GM12892 (cell line): Measurements from ENCODE around the gene SMC2.

Source experiments
- DNase-seq: peaks from one replicate; pipeline ENCODE4 v3.0.0; 2011; ENCODE audit not compliant: insufficient read length
- FAIRE-seq: peaks from 2 replicates; lab custom pipeline; 2011; peaks lifted over from hg19 to GRCh38; lab: Jason Lieb, UNC
- POLR2A ChIP-seq: IDR thresholded peaks from 2 replicates; pipeline ENCODE4 v1.6.1; 2011; ENCODE audit warnings: low read depth, low read length, control low read depth
- POLR2AphosphoS5 ChIP-seq: IDR thresholded peaks from 2 replicates; pipeline ENCODE4 v1.6.1; 2011; ENCODE audit warnings: low read depth, low read length, control low read depth
- TAF1 ChIP-seq: IDR thresholded peaks from 2 replicates; pipeline ENCODE4 v1.6.1; 2011; ENCODE audit warnings: low read depth, mild to moderate bottlenecking, control low read depth, low read length, borderline replicate concordance

SMC2 gene

DNA sequence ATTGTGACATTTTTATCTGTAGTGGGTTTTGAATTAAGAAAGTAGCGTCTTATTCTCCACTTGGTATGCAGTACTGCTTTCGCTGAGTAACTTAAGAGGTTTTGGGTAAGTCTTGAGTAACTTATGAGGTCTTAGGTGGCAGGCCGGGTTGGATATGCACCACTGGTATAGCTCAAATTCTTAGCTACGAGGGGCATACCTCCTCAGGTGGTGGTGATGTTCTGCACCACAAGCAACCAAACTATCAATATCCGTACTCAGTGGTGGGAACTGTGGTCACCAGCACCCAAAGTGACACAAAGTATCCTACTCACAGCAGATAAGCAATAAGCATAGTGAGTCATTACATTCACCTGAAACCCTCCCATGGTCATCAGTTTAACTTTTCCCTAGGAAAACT is 13.7 kb downstream of the SMC2 start:
- no peak for FAIRE-seq
- TF ChIP-seq POLR2AphosphoS5 = no peak
- no peak for TF ChIP-seq TAF1
- TF ChIP-seq POLR2A = no peak
- DNase-seq = no peak

DNA sequence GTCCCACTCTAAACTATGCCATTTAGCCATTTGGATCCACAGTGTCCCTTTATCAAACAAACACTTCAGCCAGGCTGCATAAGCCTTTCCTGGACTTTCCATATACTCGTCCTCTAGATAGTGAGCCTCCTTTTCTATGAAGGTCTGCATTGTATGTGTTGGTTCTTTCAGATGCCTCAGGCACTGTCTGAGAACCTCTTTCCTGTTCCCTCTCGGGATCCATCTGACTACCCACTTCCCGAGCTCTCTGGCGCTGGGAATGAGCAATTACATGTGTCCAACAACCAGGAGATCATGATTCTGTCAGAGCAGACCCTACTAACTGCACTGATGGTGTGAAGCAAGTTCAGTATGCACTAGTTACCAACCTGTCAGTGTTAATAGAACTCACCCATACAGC is 14.2 kb downstream of the SMC2 start:
- FAIRE-seq (no peak), DNase-seq (no peak)
- TF ChIP-seq POLR2A = no peak
- TF ChIP-seq POLR2AphosphoS5 = no peak
- no peak for TF ChIP-seq TAF1

DNA sequence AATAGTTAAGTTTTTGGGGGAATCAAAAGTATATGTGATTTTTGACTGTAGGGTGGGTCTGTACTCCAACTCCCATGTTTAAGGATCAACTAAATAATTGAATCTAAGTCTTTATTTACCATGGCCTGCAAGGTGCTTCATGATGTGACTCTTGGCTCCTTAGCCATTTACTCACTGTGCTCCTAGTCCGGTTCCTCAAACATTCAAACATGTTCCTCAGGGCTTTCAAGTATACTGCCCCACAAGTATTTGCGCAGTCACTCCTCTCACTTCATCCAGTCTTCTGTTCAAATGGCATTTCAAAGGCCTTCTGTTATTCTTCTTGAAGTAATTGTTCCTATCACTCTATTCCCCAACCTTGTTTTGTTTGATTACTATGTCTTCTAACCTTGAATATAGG is 16.4 kb downstream of the SMC2 start:
- TF ChIP-seq POLR2AphosphoS5 (no peak), TAF1 (no peak), POLR2A (no peak)
- no peak for FAIRE-seq
- DNase-seq = no peak

DNA sequence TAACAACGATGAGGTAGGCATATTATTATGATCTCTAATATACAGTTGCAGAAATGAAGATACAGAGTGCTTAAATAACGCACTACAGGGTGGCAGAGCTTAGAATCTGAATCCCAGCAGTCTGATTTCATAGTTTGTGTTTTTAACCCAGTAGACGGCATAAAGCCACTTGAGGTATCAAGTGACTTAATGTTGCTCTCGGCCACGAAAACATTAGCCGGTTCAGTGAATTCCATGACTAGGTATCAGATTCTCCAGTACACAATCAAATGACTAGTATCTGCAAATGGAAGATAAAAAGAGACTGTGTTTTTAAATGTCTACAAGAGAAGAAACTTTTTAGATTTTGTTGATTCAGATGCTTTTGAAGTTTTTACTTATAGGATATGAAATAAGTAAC is 24.8 kb downstream of the SMC2 start:
- FAIRE-seq = no peak
- TF ChIP-seq TAF1 (no peak), POLR2AphosphoS5 (no peak), POLR2A (no peak)
- DNase-seq = no peak

DNA sequence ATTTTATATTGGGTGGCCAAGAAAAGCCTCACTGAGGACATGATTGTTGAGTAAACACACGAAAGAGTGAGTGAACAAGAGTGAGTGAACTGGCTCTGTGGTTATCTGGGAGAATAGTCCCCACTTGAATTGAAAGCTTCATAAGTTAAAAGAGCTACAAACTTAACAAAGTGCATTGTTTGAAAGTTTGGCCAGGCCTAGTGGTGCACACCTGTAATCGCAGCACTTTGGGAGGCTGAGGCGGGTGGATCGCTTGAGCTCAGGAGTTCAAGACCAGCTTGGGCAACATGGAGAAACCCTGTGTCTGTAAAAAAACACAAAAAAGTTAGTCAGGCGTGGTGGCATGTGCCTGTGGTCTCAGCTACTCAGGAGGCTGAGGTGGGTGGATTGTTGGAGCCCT is 26.9 kb downstream of the SMC2 start:
- FAIRE-seq (no peak), DNase-seq (no peak)

DNA sequence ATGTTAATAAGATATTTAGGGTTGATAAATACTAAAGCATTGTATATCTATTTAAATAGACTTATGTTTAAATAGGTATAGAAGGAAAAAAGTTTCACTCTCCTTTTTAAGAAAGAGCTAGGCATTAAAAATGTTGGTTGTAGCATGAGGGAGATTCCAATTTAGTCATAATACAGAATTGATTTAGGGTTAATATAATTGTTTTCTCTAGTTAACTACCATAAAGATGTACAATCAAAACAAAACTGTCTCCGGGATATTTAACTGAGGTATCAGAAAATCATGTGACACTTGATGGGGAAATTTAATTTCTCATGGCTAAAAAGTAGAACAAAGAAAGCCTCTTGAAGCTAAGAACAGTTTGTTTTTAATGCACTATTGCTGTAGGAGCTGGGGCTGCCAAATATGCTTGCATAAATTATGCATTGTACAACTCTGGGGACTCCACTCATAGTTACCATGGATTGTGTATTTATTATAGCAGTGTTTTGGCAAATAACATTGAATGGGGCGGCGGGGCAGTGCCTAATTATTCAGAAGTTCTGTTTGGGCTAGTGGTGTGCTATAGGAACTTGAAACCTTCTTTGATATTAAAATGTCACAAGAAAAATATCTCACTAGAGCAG is 44.2 kb downstream of the SMC2 start:
- FAIRE-seq = no peak
- no peak for TF ChIP-seq POLR2AphosphoS5
- no peak for TF ChIP-seq POLR2A
- no peak for TF ChIP-seq TAF1
- no peak for DNase-seq

More for the DNA sequence above, 26.9 kb downstream of the SMC2 start:
- TF ChIP-seq POLR2AphosphoS5 (no peak), POLR2A (no peak), TAF1 (no peak)

DNA sequence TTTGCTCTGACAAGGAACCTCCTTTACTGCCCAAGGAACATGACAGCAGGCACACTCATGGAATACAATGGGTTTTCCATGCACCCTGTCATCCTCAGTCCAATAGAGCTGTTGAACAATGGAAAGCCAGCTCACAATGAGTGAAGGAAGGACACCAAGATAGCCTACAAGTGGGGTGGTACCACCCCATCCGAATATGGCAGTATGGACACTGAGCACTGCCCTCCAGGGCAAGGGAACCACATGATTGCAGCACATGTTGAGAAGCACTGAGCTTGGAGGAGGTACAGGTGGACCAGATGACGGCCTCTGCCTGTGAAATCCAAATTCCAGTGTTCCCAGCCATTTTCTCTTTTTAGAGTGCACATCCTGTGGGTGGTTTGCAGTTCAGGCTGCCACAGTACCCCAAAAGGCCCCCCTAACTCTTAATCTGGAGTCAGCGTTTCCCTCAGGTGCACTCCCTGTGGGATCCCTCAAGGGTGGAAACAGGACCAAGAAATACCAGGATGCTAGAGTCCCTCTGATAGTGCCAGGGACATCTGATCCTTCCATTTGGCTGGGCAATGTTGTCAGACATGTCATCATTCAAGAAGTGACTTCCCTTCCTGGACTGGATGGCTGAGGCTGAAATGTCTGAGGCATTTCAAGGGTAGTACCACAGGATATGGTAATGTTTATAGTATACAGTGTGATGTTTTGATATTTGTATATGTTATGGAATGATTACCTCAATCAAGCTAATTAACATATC is 48.9 kb downstream of the SMC2 start:
- FAIRE-seq (no peak), DNase-seq (no peak)
- TF ChIP-seq POLR2A (no peak), TAF1 (no peak), POLR2AphosphoS5 (no peak)

DNA sequence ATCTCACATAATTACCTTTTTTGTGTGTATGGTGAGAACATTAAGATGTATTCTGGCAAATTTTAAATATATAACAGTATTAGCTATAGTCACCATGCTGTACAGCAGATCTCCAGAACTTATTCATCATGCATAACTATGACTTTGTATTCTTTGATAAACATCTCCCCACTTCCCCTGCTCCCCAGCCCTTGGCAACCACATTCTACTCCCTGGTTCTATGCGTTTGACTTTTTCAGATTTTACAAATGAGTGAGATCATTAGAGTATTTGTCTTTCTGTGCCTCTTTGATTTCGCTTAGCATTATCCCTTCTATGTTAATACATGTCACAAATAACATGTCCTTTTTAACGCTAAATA is 49.4 kb downstream of the SMC2 start:
- no peak for FAIRE-seq
- no peak for DNase-seq
- TF ChIP-seq TAF1 (no peak), POLR2A (no peak), POLR2AphosphoS5 (no peak)

DNA sequence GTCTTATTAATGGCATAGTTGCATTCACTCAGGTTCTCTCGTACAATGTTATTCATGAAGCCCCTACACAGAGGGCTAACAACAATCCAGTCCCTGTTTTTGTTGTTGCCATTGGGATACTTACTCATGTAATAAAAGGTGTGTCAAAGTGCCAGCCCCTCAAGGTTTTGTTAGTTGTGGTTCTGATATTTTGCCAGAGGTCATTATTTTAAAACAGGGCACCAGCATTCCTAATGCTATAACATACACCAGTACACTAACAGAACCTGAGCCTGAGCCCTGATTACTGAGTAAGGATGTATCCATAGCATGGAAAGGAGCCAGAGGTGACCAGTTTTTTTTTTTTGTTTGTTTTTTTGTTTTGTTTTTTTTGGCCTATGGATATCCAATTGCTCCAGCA is 50.2 kb downstream of the SMC2 start:
- no peak for TF ChIP-seq POLR2AphosphoS5
- TF ChIP-seq TAF1 = no peak
- TF ChIP-seq POLR2A = 0 out of 2 replicates have a peak, but pooled peaks have one; percentile 14
- DNase-seq = no peak
- no peak for FAIRE-seq

DNA sequence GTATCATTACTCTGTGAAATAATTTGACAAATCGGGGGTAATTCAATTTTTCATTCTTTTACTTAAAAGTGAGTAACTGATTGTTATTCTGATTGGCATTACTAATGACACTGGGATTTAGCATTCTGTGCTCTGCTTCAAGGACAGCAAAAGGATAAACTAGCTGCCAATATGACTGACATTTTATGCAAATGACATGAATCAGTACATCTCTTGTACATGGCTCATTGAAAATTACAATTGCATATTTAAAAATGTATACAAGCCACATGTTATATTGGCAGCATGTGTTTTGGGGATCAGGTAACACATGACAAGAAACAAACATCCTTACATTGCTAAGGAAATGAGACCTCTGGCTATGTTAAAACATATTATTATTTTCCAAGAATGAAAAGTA is 79.0 kb downstream of the SMC2 start:
- no peak for FAIRE-seq
- TF ChIP-seq POLR2AphosphoS5 (no peak), TAF1 (no peak), POLR2A (no peak)
- no peak for DNase-seq

DNA sequence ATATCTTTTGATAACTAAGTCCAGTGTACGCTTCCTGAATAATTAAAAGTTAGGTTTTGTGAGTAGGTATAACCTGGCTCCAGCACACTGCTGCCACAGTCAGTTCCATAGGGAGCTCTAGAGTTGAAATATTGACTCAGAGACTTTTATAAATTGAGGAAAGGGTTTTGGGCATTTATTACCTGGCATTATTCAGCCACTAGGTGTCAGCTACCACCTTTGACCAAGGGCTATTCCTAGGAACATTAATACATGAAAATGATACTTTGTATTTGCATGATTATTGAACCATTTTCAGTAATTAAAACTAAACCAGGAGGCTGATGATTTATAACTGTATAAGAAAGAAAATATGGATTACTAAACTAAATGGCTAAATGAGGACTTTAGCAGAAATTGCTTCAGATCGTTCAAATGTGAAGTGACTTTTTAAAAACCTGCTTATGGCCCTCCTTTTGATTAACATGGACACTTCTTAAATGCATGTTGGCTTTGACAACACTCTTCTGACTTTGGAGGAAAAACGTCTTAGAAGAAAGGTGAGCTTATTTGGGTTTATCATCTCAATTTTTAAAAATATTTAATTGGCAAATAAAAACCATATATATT is 83.0 kb downstream of the SMC2 start:
- TF ChIP-seq POLR2AphosphoS5 (no peak), POLR2A (no peak), TAF1 (no peak)
- no peak for DNase-seq
- no peak for FAIRE-seq

DNA sequence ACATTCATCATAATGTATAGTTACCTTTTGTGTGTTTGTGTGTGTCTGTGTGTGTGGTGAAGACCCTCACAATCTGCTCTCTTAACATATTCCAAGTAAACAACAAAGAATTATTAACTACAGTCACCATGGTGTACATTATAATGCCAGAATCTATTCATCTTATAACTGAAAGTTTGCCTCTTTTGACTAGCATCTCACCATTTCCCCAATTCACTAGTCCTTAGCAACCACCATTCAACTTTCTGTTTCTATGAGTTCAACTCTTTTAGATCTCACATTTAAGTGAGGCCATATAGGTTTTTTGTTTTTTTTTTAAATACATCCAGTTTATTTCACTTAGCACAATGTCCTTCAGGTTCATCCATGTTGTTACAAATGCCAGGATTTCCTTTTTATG is 83.6 kb downstream of the SMC2 start:
- FAIRE-seq (peak; percentile 69), DNase-seq (no peak)
- no peak for TF ChIP-seq TAF1
- no peak for TF ChIP-seq POLR2A
- no peak for TF ChIP-seq POLR2AphosphoS5
